IMR-90 (cell line): Measurements from ENCODE around the gene CTSL.

ENCODE experiments used
- CEBPB ChIP-seq: IDR thresholded peaks from 2 replicates; pipeline ENCODE4 v1.6.1; 2012; ENCODE audit warnings: low read depth, low read length, improper control_type of control experiment
- CHD1 ChIP-seq: IDR thresholded peaks from 2 replicates; pipeline ENCODE4 v1.6.1; 2012; ENCODE audit warnings: low read depth, low read length, improper control_type of control experiment
- MAFK ChIP-seq: IDR thresholded peaks from 2 replicates; pipeline ENCODE4 v1.6.1; 2012; ENCODE audit warnings: low read depth, low read length, improper control_type of control experiment
- MAZ ChIP-seq: IDR thresholded peaks from 2 replicates; pipeline ENCODE4 v1.6.1; 2012; ENCODE audit warnings: low read depth, mild to moderate bottlenecking, low read length, improper control_type of control experiment, moderate library complexity, borderline replicate concordance
- NFE2L2 ChIP-seq: fragments of 150-350 bp; IDR thresholded peaks from 2 replicates; pipeline ENCODE4 v1.6.1; 2016; ENCODE audit warnings: low read depth, mild to moderate bottlenecking, low read length
- POLR2A ChIP-seq: IDR thresholded peaks from 2 replicates; pipeline ENCODE4 v1.6.1; 2012; ENCODE audit warnings: mild to moderate bottlenecking, low read depth, low read length
- RFX5 ChIP-seq: IDR thresholded peaks from 2 replicates; pipeline ENCODE4 v1.8.0; 2012; ENCODE audit warnings: low read depth, mild to moderate bottlenecking, low read length, moderate library complexity
- SMC3 ChIP-seq: fragments of 150-350 bp; IDR thresholded peaks from 2 replicates; pipeline ENCODE4 v1.6.1; 2016; ENCODE audit warnings: low read depth, mild to moderate bottlenecking, antibody characterized with exemption, low read length, moderate library complexity
- TF ChIP-seq, protein P1 (sequence below): conservative IDR thresholded peaks from 2 replicates; pipeline ENCODE4 v1.5.1; 2012; ENCODE audit warnings: mild to moderate bottlenecking, low read depth, low read length, improper control_type of control experiment
- TF ChIP-seq, protein P2 (sequence below): fragments of 150-350 bp; IDR thresholded peaks from 2 replicates; pipeline ENCODE4 v1.6.1; 2017; ENCODE audit warnings: mild to moderate bottlenecking, antibody characterized with exemption, low read length, low read depth
- TF ChIP-seq, protein P3 (sequence below): fragments of 150-350 bp; IDR thresholded peaks from 2 replicates; pipeline ENCODE4 v1.6.1; 2016; ENCODE audit warnings: low read depth, mild to moderate bottlenecking, low read length, moderate library complexity, borderline replicate concordance

DNA sequence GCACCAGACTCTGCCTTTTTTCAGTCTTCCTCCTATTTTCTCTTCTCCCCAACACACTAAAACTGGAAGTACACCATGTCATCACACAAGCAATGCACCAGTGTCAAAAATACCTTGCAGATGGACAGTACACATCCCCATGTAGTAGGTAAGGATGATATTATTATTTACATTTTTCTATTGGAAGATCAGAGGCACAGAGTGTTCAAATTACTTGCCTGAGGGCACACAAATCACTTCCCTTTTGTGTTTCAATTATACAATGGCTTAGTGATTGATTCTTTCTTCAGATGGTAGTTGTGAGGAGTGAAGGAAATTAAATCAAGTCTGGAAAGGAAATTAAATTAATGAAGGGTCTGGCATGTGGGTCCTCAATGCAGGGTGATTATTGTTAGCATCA is 39.6 kb downstream of the CTSL start:
- TF ChIP-seq, protein P1, sequence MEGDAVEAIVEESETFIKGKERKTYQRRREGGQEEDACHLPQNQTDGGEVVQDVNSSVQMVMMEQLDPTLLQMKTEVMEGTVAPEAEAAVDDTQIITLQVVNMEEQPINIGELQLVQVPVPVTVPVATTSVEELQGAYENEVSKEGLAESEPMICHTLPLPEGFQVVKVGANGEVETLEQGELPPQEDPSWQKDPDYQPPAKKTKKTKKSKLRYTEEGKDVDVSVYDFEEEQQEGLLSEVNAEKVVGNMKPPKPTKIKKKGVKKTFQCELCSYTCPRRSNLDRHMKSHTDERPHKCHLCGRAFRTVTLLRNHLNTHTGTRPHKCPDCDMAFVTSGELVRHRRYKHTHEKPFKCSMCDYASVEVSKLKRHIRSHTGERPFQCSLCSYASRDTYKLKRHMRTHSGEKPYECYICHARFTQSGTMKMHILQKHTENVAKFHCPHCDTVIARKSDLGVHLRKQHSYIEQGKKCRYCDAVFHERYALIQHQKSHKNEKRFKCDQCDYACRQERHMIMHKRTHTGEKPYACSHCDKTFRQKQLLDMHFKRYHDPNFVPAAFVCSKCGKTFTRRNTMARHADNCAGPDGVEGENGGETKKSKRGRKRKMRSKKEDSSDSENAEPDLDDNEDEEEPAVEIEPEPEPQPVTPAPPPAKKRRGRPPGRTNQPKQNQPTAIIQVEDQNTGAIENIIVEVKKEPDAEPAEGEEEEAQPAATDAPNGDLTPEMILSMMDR = no peak
- no peak for TF ChIP-seq MAFK
- TF ChIP-seq CEBPB = no peak
- no peak for TF ChIP-seq RFX5
- TF ChIP-seq, protein P2, sequence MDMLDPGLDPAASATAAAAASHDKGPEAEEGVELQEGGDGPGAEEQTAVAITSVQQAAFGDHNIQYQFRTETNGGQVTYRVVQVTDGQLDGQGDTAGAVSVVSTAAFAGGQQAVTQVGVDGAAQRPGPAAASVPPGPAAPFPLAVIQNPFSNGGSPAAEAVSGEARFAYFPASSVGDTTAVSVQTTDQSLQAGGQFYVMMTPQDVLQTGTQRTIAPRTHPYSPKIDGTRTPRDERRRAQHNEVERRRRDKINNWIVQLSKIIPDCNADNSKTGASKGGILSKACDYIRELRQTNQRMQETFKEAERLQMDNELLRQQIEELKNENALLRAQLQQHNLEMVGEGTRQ = no peak
- TF ChIP-seq POLR2A = no peak
- TF ChIP-seq SMC3 = no peak
- TF ChIP-seq NFE2L2 = no peak
- no peak for TF ChIP-seq CHD1
- TF ChIP-seq MAZ = no peak
- TF ChIP-seq, protein P3, sequence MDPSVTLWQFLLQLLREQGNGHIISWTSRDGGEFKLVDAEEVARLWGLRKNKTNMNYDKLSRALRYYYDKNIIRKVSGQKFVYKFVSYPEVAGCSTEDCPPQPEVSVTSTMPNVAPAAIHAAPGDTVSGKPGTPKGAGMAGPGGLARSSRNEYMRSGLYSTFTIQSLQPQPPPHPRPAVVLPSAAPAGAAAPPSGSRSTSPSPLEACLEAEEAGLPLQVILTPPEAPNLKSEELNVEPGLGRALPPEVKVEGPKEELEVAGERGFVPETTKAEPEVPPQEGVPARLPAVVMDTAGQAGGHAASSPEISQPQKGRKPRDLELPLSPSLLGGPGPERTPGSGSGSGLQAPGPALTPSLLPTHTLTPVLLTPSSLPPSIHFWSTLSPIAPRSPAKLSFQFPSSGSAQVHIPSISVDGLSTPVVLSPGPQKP = no peak
